Measurements from ENCODE around the gene LRFN4.

LRFN4 gene

GRCh38 chr11:66850235-66850587 is 6.7 kb upstream of the LRFN4 start:
- DNase-seq (ENCODE audit: low read depth), result no peak
- no peak overlapping the region for H3K4me3 ChIP-seq (replicated peaks; ENCODE audit: low read depth, low read length)
- TF ChIP-seq CTCF (IDR thresholded peaks at IDR 0.05; ENCODE audit: low read length, missing control alignments), result no peak

GRCh38 chr11:66850588-66851238 is 6.2 kb upstream of the LRFN4 start:
- TF ChIP-seq CTCF (IDR thresholded peaks at IDR 0.05; ENCODE audit: low read length, missing control alignments), result no peak
- no peak for DNase-seq (ENCODE audit: low read depth)
- H3K4me3 ChIP-seq (replicated peaks; ENCODE audit: low read depth, low read length), result no peak overlapping the region

- TF ChIP-seq CTCF (IDR thresholded peaks at IDR 0.05; ENCODE audit: low read length, missing control alignments), result no peak
- H3K4me3 ChIP-seq (replicated peaks; ENCODE audit: low read depth, low read length), result no peak overlapping the region
These were observed 5.6 kb upstream of the LRFN4 start for GRCh38 chr11:66851239-66851596.

GRCh38 chr11:66851698-66852465 is 5.0 kb upstream of the LRFN4 start:
- TF ChIP-seq CTCF (IDR thresholded peaks at IDR 0.05; ENCODE audit: low read length, missing control alignments), result no peak
- DNase-seq (ENCODE audit: low read depth), result no peak

More at GRCh38 chr11:66851239-66851596, 5.6 kb upstream of the LRFN4 start:
- no peak for DNase-seq (ENCODE audit: low read depth)

GRCh38 chr11:66852466-66853241 is 4.2 kb upstream of the LRFN4 start:
- DNase-seq (ENCODE audit: low read depth), result no peak
- no peak overlapping the region for H3K4me3 ChIP-seq (replicated peaks; ENCODE audit: low read depth, low read length)
- TF ChIP-seq CTCF (IDR thresholded peaks at IDR 0.05; ENCODE audit: low read length, missing control alignments), result no peak

More at GRCh38 chr11:66851698-66852465, 5.0 kb upstream of the LRFN4 start:
- H3K4me3 ChIP-seq (replicated peaks; ENCODE audit: low read depth, low read length), result no peak overlapping the region

- no peak overlapping the region for H3K4me3 ChIP-seq (replicated peaks; ENCODE audit: low read depth, low read length)
- no peak for DNase-seq (ENCODE audit: low read depth)
- no peak for TF ChIP-seq CTCF (IDR thresholded peaks at IDR 0.05; ENCODE audit: low read length, missing control alignments)
These were observed 3.3 kb upstream of the LRFN4 start for GRCh38 chr11:66853242-66854229.

Measured in fibroblast of pulmonary artery (primary cell).